GM06990 (cell line): Measurements from ENCODE around the gene NEFH.

Experiments
- DNase-seq: peaks from one replicate; pipeline ENCODE4 v3.0.0-alpha.2; 2011; ENCODE audit not compliant: insufficient read length; ENCODE audit errors: extremely low read depth
- H3K27me3 ChIP-seq: replicated peaks from 2 replicates; pipeline ENCODE4 v1.6.0; 2011; ENCODE audit warnings: low read length; ENCODE audit not compliant: control insufficient read depth, insufficient read depth
- H3K36me3 ChIP-seq: 2 replicates; pipeline ENCODE4 v1.5.1; 2011; ENCODE audit warnings: low read length; ENCODE audit not compliant: control insufficient read depth, insufficient read depth
- H3K4me3 ChIP-seq: replicated peaks from 2 replicates; pipeline ENCODE4 v1.5.1; 2011; ENCODE audit warnings: low read depth, mild to moderate bottlenecking, control low read depth, low read length
- TF ChIP-seq, protein P1 (sequence below): IDR thresholded peaks from 2 replicates; pipeline ENCODE4 v1.5.1; 2011; ENCODE audit warnings: low read length, control low read depth, mild to moderate bottlenecking, inconsistent platforms; ENCODE audit not compliant: insufficient read depth, poor library complexity, severe bottlenecking

The NEFH gene

DNA sequence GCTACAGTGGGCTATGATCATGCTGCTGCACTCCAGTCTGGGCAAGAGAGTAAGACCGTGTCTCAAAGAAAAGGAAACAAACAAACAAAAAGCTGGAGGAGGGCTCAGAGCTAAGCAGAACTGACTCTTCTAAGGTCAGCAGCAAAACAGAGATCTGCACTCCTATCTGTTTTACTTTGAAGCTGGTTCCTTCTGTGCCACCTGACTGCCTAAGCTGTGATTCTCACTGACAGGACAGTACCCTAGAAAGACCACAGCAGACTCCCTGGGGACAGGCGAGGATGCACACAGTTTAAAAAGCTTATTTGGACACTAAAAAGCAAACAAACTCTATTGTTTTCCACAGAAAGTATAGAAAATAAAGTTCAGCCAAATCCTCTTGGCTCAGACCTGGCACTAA lies 30.5 kb downstream of the NEFH start:
- peaks cover 10% of the 10 kb centered on the region for H3K36me3 ChIP-seq
- TF ChIP-seq, protein P1, sequence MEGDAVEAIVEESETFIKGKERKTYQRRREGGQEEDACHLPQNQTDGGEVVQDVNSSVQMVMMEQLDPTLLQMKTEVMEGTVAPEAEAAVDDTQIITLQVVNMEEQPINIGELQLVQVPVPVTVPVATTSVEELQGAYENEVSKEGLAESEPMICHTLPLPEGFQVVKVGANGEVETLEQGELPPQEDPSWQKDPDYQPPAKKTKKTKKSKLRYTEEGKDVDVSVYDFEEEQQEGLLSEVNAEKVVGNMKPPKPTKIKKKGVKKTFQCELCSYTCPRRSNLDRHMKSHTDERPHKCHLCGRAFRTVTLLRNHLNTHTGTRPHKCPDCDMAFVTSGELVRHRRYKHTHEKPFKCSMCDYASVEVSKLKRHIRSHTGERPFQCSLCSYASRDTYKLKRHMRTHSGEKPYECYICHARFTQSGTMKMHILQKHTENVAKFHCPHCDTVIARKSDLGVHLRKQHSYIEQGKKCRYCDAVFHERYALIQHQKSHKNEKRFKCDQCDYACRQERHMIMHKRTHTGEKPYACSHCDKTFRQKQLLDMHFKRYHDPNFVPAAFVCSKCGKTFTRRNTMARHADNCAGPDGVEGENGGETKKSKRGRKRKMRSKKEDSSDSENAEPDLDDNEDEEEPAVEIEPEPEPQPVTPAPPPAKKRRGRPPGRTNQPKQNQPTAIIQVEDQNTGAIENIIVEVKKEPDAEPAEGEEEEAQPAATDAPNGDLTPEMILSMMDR: no peak
- no peaks in the 10 kb centered on the region for H3K27me3 ChIP-seq
- H3K4me3 ChIP-seq: no peak overlapping the region
- no peak for DNase-seq

DNA sequence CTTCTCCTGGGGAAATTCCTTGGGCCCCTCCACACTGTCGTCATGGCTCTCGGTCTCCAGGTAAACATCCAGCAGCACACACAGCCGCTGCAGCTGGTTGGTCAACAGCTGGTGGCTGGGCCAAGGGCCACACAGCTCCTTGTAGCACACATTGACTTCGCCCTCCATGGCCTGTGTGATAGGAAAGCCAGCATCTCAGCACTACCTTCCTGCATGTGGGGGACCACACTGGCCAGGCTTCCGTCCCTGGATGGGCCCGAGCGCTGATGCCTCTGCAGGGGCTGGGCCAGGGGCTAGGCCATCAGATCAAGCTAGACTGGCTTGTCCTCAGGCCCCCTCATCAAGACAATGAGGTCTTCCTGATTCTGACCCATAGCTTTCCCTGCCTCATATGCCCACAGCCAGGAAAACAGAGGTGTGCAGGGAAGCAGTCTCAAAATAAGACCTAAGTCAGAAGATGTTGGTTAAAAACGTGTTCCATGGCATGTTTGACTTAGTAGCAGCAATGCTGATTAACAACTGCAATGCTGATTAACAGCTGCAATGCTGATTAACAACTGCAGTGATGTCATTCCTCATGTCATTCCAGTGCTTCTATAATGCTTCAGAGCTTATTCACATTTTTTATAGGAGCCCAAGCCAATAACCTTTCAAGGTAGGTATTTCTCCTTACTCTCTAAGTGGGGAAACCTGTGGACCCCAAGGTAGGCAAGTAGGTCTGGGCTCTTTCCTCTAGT lies 31.3 kb downstream of the NEFH start:
- peaks cover 16% of the 10 kb centered on the region for H3K36me3 ChIP-seq
- no peak overlapping the region for H3K4me3 ChIP-seq
- H3K27me3 ChIP-seq: no peaks in the 10 kb centered on the region
- TF ChIP-seq, protein P1: no peak
- DNase-seq: no peak

GRCh38 chr22:29512031-29512430 lies 32.0 kb downstream of the NEFH start:
- no peaks in the 10 kb centered on the region for H3K27me3 ChIP-seq
- peaks cover 22% of the 10 kb centered on the region for H3K36me3 ChIP-seq
- no peak for DNase-seq
- no peak overlapping the region for H3K4me3 ChIP-seq
- TF ChIP-seq, protein P1: no peak

DNA sequence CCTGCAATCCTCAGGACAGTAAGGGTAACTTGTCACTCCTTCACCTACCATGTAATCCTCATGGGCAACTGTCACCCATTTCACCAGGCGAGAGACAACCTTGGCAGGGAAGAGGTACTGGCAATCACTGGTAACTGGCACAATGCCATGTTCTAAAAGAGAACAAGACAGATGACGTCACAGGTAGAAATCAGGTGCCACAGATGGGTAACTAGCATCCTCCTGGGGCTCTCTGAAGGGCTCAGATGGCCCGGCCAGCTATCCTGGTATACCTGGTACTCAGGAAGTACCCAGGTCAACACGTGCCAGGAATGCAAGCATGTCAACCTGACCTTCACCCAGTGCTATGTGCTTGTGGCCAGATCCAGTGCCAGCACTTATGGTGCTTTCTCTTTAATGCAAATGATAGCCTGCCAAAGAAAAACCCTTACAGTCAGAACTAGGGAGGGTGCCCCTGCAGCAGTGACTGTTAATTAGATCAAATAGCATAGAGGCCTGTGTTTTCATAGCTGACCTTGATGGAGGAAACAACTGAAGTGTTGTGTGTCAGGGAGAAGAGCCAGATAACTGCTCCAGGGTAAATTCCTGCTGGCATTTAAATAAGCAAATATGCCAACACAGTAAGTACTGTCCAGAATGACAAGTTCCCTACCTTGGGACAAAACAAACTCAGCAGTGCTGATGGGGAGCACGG lies 37.3 kb downstream of the NEFH start:
- DNase-seq: no peak
- TF ChIP-seq, protein P1: no peak
- H3K4me3 ChIP-seq: no peak overlapping the region
- H3K36me3 ChIP-seq: peaks cover 33% of the 10 kb centered on the region
- H3K27me3 ChIP-seq: no peaks in the 10 kb centered on the region

GRCh38 chr22:29518427-29518826 lies 38.4 kb downstream of the NEFH start:
- Histone ChIP-seq H3K27me3 (no peaks in the 10 kb centered on the region), H3K36me3 (peaks cover 33% of the 10 kb centered on the region), H3K4me3 (no peak overlapping the region)
- TF ChIP-seq, protein P1: no peak
- DNase-seq: no peak
